Measurements from ENCODE around the gene SORL1-AS1.

SORL1-AS1 gene

DNA sequence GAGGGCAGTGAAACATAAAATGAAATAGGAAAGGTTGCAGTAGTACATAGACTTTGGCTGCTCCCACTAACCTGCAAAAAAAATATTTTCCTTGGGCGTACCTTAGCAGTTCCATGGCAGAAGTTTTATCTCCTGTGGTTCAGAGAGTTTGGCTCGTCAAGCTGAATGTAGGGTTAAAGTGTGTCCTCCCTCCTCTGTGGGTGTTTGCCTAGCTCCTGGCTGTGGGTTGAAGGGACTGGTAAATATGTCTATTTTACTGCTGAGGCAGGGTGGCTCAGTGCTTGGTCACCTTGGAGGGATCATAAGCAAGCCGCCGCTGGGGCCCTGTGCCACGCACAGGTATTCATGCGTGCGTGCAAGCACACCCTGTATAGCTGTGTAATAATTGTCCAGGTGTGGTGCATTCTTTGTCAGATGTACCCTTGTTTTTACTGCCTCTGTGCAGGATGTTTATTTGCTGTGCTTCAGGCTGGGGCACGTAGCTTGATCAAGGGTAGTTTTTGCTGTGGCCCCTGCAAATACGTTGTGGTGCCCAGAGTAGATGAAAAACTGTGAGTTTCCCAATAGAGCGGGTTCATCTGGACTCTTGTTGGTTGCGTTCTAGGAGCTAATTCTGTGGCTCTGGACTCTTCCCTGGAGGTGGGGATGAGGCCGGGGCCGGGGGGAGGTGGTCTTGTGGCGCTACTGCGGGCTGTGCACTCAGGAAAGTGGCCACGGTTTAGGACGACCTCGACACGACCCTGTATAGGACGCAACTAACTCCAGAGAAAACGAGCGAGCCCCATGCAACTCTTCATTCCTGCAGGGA lies 1.4 kb downstream of the SORL1-AS1 start:
- DNase-seq: peak in 1 of 14 donors; percentile 43

GRCh38 chr11:121450401-121450800 lies 2.4 kb downstream of the SORL1-AS1 start:
- no peak for DNase-seq

- DNase-seq: no peak
Measured at GRCh38 chr11:121449626-121450025, 3.1 kb downstream of the SORL1-AS1 start.

DNA sequence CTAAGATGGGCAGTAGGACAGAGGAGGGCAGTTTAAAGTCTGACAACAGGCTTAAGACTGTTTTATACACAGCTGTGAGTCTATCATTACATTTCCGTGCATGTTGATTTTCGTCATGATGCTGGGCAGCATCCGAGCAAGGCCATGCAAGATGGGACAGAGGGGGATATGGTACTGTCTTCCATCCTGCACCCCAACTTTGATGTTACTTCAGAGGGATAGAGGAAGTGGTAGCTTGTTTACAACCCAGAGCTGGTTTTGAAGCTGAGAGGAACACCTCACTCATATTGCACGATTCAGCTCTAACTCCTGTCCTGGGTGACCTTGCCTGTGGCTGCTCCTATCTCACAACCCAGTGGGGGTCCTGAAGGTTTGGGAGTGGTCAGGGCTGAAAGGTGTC lies 3.6 kb downstream of the SORL1-AS1 start:
- no peak for DNase-seq

GRCh38 chr11:121448431-121448941 lies 4.3 kb downstream of the SORL1-AS1 start:
- DNase-seq: no peak

DNA sequence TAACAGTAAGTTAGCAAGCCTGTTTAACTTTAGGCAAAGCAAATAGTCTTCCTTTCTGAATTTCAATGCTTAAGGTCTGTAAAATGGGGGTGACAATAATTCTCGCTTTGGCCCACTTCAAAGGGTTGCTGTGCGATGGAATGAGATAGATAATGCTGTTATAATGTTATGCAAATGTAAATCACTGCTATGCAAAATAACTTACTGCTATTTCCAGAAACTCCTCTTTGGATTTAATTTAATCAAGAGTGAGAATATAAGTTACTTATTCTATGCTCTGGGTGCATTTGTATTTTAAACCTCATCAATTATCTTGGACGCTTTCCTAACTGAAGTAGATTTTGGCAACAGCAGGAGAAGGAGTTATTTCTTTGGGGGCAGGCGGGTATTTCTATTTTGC lies 4.8 kb downstream of the SORL1-AS1 start:
- DNase-seq: no peak

DNA sequence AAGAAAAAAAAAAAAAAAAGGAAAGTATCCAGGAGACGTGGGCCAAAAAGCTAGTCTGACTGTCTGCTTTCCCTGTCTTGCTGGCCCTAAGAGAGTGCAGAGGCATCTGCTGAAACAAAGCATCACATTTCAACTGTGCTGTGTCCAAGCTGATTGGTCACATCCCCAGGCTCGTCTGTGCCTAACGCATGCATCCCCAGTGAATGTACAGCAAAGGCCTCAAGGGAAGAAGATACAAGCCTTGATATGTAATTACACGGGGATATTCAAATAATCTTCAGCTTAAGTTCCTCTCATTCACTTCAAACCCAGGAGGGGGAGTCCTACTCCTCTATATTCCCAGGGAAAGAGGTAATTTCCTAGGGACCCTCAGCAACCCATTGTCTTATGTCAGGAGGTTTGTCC lies 6.0 kb downstream of the SORL1-AS1 start:
- no peak for DNase-seq

- DNase-seq: peak in 1 of 14 donors; percentile 57
Measured at GRCh38 chr11:121445071-121445768, 7.5 kb downstream of the SORL1-AS1 start.

- peak in 1 of 14 donors; percentile 68 for DNase-seq
Measured at GRCh38 chr11:121444526-121444925, 8.2 kb downstream of the SORL1-AS1 start.

DNA sequence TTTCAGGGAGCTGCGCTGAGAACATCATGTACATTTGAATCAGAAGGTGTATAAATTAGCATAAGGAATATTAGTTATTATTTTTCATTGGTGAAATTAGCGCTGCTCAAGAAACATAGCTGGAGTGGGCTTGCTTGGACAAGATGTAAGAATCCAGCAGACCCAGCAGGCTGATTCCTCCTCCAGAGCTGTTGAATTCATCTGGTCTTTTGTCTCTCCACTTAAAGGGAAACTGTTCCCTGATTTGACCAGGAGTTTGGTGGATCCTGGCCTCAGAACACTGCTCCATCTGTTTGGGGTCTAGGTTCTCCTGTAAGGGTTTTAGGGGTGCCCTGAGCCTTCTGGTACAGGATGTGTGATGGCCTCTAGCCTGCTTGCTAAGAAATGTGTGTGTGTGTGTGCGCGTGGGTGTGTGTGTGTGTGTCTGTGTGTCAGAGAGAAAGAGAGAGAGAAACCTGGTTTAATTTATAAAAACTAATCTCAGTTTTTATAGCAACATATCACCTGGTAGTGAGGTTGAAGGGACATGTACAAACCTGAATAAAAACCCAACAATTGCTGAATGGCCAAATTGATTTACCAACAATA lies 9.0 kb downstream of the SORL1-AS1 start:
- DNase-seq: peak in 1 of 14 donors; percentile 69

DNA sequence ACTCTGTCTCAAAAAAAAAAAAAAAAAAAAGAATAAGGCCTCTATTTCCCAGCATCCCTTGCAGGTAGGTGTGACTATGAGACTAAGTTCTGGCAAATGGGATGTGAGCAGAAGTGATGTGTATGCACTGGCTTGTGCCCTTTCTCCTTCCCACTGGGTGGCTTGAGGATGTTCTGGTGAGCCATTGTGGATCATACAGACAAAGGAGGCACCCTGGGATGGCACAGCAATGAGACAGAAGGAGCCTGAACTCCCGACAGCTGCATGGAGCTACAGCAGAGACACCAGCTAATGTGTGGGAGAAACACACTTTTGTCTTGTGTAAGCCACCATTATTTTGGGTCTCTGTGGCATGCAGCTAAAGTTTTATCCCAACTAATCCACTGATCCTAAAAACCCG lies 11.2 kb downstream of the SORL1-AS1 start:
- peak in 1 of 14 donors; percentile 30 for DNase-seq

- DNase-seq: no peak
Measured at GRCh38 chr11:121439759-121440158, 13.0 kb downstream of the SORL1-AS1 start.

GRCh38 chr11:121439337-121439736 lies 13.4 kb downstream of the SORL1-AS1 start:
- DNase-seq: no peak

- DNase-seq: no peak
Measured at GRCh38 chr11:121437686-121438078, 15.1 kb downstream of the SORL1-AS1 start.

- DNase-seq: no peak
Measured at GRCh38 chr11:121437018-121437685, 15.6 kb downstream of the SORL1-AS1 start.

- no peak for DNase-seq
Measured at GRCh38 chr11:121435551-121436511, 16.9 kb downstream of the SORL1-AS1 start.

DNA sequence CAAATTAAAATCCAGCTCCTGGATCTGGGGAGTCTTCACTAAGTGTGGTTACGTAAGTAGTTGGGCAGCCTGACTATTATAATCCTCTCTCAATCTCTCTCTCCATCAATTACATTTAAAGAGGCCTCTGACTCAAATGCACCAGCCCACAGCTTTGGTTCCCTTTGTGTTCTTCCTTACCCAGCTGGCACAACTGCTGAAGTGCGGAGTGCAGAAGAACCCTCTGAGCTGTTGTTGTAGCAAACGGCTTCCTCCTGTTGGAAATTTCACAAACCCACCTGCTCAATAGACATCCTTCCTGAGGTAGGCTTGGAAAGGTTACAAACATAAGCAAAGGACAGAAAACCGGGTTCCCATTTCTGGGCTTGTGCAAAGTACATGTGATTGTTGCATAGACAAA lies 17.6 kb downstream of the SORL1-AS1 start:
- DNase-seq: no peak

DNA sequence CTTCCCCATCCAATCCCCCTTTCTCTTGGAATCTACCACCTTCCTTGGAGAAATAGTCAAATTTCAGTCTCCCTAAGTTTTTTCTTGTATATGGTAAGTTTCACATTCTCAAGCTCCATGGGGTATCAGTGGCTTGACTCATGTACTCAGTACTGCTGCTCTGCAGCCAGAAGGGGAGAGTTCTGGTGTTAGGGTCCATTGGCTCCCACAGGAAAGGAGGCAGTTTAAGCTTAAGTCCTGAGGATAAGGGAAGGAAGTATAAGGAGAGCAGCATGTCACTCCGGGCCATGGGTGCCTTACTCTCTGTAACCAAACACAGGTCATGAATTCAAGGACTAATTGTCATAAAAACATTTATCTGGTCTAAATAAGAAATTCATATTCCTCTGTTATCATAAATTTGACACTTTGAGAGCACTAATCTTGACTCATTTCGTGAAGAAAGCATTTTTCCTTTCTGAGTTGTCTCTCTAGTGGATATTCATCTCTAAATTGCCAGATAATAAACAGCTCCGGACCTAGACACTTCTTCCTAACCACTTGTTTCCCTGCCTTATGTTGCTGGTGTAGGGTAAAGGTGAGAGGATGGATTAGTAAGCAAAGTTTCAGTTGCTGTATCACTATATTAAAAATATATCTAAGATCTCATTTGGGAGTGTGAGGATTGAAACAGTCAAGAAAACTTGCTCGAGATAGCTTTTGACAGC lies 20.8 kb downstream of the SORL1-AS1 start:
- no peak for DNase-seq

DNA sequence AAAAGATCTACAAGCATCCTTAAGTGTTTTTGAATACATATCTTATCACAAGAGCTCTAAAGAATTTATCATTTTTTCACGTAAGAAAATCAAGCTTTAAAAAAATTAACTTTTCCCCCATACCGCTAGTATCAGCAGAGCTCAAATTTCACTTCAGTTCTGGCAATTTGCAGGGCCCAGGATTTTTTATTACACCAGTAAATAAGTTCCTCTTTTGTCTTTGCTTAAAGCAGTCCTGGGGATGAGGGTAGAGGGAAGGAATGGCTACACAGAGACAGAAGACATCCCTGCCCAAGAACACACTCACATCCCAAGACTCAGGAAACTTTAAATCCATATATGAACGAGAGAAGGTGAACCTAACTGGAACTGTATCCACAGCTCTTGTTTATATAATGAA lies 23.2 kb downstream of the SORL1-AS1 start:
- DNase-seq: no peak

DNA sequence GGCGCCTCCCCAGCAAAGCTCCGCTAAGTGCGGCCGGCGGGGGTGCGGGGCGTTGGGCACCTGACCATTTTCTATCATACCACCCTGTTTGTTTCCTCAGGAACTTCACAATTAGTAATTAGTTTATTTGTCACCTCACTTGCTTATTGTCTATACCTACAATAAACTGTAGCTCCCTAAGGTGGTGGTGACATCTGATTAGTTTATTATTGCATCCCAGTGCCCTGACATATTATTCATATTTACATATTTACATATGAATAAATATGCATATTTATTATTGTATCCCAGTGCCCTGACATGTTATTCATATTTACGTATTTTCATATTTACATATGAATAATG lies 25.4 kb downstream of the SORL1-AS1 start:
- DNase-seq: no peak
